Keratinocyte (primary cell): ENCODE data around the gene GPR39. TPM values are rescaled to one million over a fixed set of nuclear protein-coding genes. Genes with fewer than 3 reads are reported as not detected.

Experiments used
- DNase-seq: peaks from one replicate; pipeline ENCODE4 v3.0.0-alpha.2; 2011; ENCODE audit warnings: low read depth, missing footprints, low spot score
- FAIRE-seq: peaks from 2 replicates; lab custom pipeline; 2011; peaks lifted over from hg19 to GRCh38; lab: Jason Lieb, UNC
- H2AFZ ChIP-seq: 2 replicates; pipeline ENCODE4 v1.6.0; 2012; ENCODE audit warnings: low read length, control low read depth, inconsistent platforms; ENCODE audit not compliant: control insufficient read depth
- H3K27ac ChIP-seq: 2 replicates; pipeline ENCODE4 v1.5.1; 2011; ENCODE audit warnings: low read length; ENCODE audit not compliant: control insufficient read depth, insufficient read depth
- H3K27me3 ChIP-seq: 3 replicates; pipeline ENCODE4 v1.6.0; 2011; ENCODE audit warnings: low read length; ENCODE audit not compliant: control insufficient read depth, insufficient read depth; ENCODE audit errors: extremely low read depth
- H3K36me3 ChIP-seq, 2 experiments: 2 replicates in 1 of 2; 3 replicates in 1 of 2; pipeline ENCODE4 v1.5.1; 2011; ENCODE audit warnings: low read length in 2 of 2, mild to moderate bottlenecking in 1 of 2; ENCODE audit not compliant: control insufficient read depth in 2 of 2, insufficient read depth in 2 of 2; ENCODE audit errors: extremely low read depth in 1 of 2
- H3K4me1 ChIP-seq: 3 replicates; pipeline ENCODE4 v1.5.1; 2011; ENCODE audit warnings: low read length; ENCODE audit not compliant: control insufficient read depth, insufficient read depth; ENCODE audit errors: extremely low read depth
- H3K4me2 ChIP-seq: 3 replicates; pipeline ENCODE4 v1.6.0; 2011; ENCODE audit warnings: low read depth, low read length; ENCODE audit not compliant: control insufficient read depth, insufficient read depth; ENCODE audit errors: extremely low read depth
- H3K4me3 ChIP-seq, 3 experiments: fragments of 200-600 bp in 1 of 3; sonication (generic) in 1 of 3; 2 replicates in 2 of 3; 3 replicates in 1 of 3; pipeline ENCODE4 v1.5.1; 2011 to 2016; ENCODE audit warnings: low read length in 3 of 3, mild to moderate bottlenecking in 3 of 3, control low read depth in 2 of 3, inconsistent platforms in 1 of 3, low read depth in 1 of 3, mixed read lengths in 1 of 3, mixed run types in 1 of 3, moderate library complexity in 1 of 3; ENCODE audit not compliant: control insufficient read depth in 2 of 3, insufficient read depth in 2 of 3; ENCODE audit errors: extremely low read depth in 1 of 3
- H3K79me2 ChIP-seq: 2 replicates; pipeline ENCODE4 v1.6.0; 2012; ENCODE audit warnings: low read length; ENCODE audit not compliant: control insufficient read depth, insufficient read depth
- H3K9ac ChIP-seq: 3 replicates; pipeline ENCODE4 v1.6.0; 2011; ENCODE audit warnings: low read length; ENCODE audit not compliant: control insufficient read depth, insufficient read depth; ENCODE audit errors: extremely low read depth
- H3K9me1 ChIP-seq: 3 replicates; pipeline ENCODE4 v1.6.0; 2011; ENCODE audit warnings: low read length; ENCODE audit not compliant: control insufficient read depth, insufficient read depth; ENCODE audit errors: extremely low read depth
- H3K9me3 ChIP-seq: 2 replicates; pipeline ENCODE4 v1.5.1; 2012; ENCODE audit warnings: low read depth, low read length; ENCODE audit not compliant: control insufficient read depth
- H4K20me1 ChIP-seq: 3 replicates; pipeline ENCODE4 v1.6.0; 2011; ENCODE audit warnings: low read length; ENCODE audit not compliant: control insufficient read depth, insufficient read depth; ENCODE audit errors: extremely low read depth
- EZH2 ChIP-seq: IDR thresholded peaks from one replicate; pipeline ENCODE4 v1.6.1; 2012; ENCODE audit warnings: inconsistent platforms, mild to moderate bottlenecking, low read length, moderate library complexity
- dilution Hi-C: fragments of 300-500 bp; cut with MboI; formaldehyde crosslinking; loops from one replicate; pipeline ENCODE4 v1.7.0; 2020; ENCODE audit warnings: low sequenced_read_pairs; ENCODE audit not compliant: extremely low pct_ligation_motif_present
- polyA plus RNA-seq, 5 experiments: library from polyadenylated mRNA; depleted of rRNA in 3 of 5; stranded (reverse) in 3 of 5; stranded (forward) in 1 of 5; unstranded in 1 of 5; fragments of >200 nt; gene quantifications; 1 replicate in 1 of 5; 2 replicates in 3 of 5; 3 replicates in 1 of 5; pipeline versions ENCODE4 v1.2.1 to v1.2.3, GENCODE V29; 2011 to 2012; ENCODE audit warnings: missing spikeins in 2 of 5, low read depth in 1 of 5, low replicate concordance in 1 of 5
- TF ChIP-seq, protein P1 (sequence below), 3 experiments: IDR thresholded peaks in 1 of 3; conservative IDR thresholded peaks in 1 of 3; optimal IDR thresholded peaks in 1 of 3; 2 replicates in 2 of 3; 3 replicates in 1 of 3; pipeline versions ENCODE3 to v1.5.1; 2011; ENCODE audit warnings: low read length in 3 of 3, mild to moderate bottlenecking in 3 of 3, moderate library complexity in 2 of 3, control low read depth in 1 of 3, inconsistent platforms in 1 of 3; ENCODE audit not compliant: insufficient read depth in 2 of 3; ENCODE audit errors: extremely low read depth in 1 of 3

Gene GPR39
- polyA plus RNA-seq, 1 donor (not counting 4 experiments of a cell fraction or from before 2014, with no cell fraction given): 4.7 TPM

DNA sequence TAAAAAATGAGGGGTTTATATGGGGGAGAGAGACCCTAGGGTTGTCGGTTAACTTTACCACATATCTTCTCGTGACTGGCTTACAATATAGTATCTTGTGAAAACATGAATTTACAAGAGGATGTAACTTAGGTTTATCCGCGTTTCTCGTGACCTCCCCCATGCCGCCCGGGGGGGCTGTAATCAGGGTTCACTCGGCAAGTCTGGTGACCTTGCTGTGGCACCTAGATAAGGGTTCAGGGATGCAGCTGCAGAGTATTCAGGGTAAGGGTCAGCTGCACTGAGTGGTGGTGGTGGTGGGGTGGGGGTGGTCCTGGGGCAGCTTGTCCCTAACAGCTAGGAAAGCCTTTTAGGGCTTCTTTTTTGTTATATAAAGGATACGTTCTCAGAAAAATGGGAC is 141.1 kb downstream of the GPR39 start:
- dilution Hi-C loops: no loop called here
- Histone ChIP-seq H3K27me3 (no peaks in the 10 kb centered on the region), H3K36me3 (no peaks in the 10 kb centered on the region), H3K4me2 (no peak overlapping the region), H3K9ac (no peak overlapping the region), H3K9me3 (no peaks in the 10 kb centered on the region), H3K4me1 (no peaks in the 10 kb centered on the region), H3K79me2 (no peaks in the 10 kb centered on the region), H2AFZ (no peak overlapping the region), H3K27ac (no peak overlapping the region), H4K20me1 (no peaks in the 10 kb centered on the region), H3K4me3 (no peak overlapping the region), H3K9me1 (no peaks in the 10 kb centered on the region)
- FAIRE-seq: no peak
- TF ChIP-seq EZH2: no peak
- TF ChIP-seq, protein P1, sequence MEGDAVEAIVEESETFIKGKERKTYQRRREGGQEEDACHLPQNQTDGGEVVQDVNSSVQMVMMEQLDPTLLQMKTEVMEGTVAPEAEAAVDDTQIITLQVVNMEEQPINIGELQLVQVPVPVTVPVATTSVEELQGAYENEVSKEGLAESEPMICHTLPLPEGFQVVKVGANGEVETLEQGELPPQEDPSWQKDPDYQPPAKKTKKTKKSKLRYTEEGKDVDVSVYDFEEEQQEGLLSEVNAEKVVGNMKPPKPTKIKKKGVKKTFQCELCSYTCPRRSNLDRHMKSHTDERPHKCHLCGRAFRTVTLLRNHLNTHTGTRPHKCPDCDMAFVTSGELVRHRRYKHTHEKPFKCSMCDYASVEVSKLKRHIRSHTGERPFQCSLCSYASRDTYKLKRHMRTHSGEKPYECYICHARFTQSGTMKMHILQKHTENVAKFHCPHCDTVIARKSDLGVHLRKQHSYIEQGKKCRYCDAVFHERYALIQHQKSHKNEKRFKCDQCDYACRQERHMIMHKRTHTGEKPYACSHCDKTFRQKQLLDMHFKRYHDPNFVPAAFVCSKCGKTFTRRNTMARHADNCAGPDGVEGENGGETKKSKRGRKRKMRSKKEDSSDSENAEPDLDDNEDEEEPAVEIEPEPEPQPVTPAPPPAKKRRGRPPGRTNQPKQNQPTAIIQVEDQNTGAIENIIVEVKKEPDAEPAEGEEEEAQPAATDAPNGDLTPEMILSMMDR (optimal IDR thresholded peaks at IDR 0.05 in 1 of 3, IDR thresholded peaks at IDR 0.05 in 1 of 3, conservative IDR thresholded peaks at IDR 0.05 in 1 of 3; ENCODE audit: extremely low read depth in 1 of 3, insufficient read depth in 2 of 3, low read length in 3 of 3): no peak
- DNase-seq: no peak

DNA sequence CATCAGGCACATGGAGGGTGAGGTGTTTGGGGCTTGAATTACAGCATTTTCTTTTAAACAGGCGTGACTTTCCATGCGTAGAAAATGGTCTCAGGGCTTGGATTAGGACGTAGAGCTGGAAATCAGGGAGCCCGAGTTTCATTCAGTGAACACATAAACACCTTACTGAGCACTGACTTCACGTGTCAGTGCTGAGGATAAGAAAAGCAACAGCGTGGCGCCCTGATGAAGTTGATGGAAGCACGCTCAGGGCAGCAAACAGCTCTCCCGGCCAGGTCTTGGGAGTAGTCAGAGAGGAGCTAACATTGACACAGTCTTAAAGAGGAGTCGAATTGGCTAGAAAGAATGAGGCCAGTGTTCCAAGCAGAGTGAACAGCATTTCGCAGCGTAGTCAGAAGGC is 142.7 kb downstream of the GPR39 start:
- no peaks in the 10 kb centered on the region for H3K9me1 ChIP-seq
- H4K20me1 ChIP-seq: no peaks in the 10 kb centered on the region
- DNase-seq (no peak), FAIRE-seq (no peak)
- H2AFZ ChIP-seq: no peak overlapping the region
- no peaks in the 10 kb centered on the region for H3K4me1 ChIP-seq
- H3K27ac ChIP-seq: no peak overlapping the region
- H3K27me3 ChIP-seq: no peaks in the 10 kb centered on the region
- H3K79me2 ChIP-seq: no peaks in the 10 kb centered on the region
- dilution Hi-C loops: no loop called here
- H3K36me3 ChIP-seq: no peaks in the 10 kb centered on the region
- H3K4me3 ChIP-seq: no peak overlapping the region
- TF ChIP-seq, protein P1 (optimal IDR thresholded peaks at IDR 0.05 in 1 of 3, IDR thresholded peaks at IDR 0.05 in 1 of 3, conservative IDR thresholded peaks at IDR 0.05 in 1 of 3; ENCODE audit: extremely low read depth in 1 of 3, insufficient read depth in 2 of 3, low read length in 3 of 3): no peak
- TF ChIP-seq EZH2: no peak
- no peak overlapping the region for H3K9ac ChIP-seq
- H3K4me2 ChIP-seq: no peak overlapping the region
- no peaks in the 10 kb centered on the region for H3K9me3 ChIP-seq
